B cell (primary cell): Measurements from ENCODE around the gene PTGES3. TPM values are rescaled to one million over a fixed set of nuclear protein-coding genes. Genes with fewer than 3 reads are reported as not detected.

ENCODE experiments used
- ATAC-seq: fragments of 200-7000 bp; cut with Tn5 transposase; one replicate; pipeline ENCODE4 v1.10.0; 2021; ENCODE audit warnings: low read depth, mild to moderate bottlenecking, moderate number of reproducible peaks, moderate library complexity
- CTCF ChIA-PET: fragments of 350-600 bp; sonication (Branson Sonifier 250); formaldehyde crosslinking; loops from one replicate; lab custom pipeline; 2021; ENCODE audit warnings: antibody characterized with exemption, inconsistent platforms; lab: Charles Lee
- POLR2A ChIA-PET: fragments of 350-600 bp; sonication (Branson Sonifier 250); formaldehyde crosslinking; loops from one replicate; lab custom pipeline; 2021; ENCODE audit warnings: antibody characterized with exemption; lab: Charles Lee
- DNase-seq: peaks from one replicate; pipeline ENCODE4 v3.0.0; 2013
- H2AFZ ChIP-seq: 2 replicates; pipeline ENCODE4 v1.6.1; 2012; ENCODE audit warnings: mild to moderate bottlenecking, low read depth, low read length; ENCODE audit not compliant: insufficient read depth, poor library complexity, severe bottlenecking
- H3K27ac ChIP-seq, 2 donors: 1 replicate in 1 of 2; 2 replicates in 1 of 2; pipeline ENCODE4 v1.5.1; 2012 to 2013; ENCODE audit warnings: low read length in 2 of 2, mild to moderate bottlenecking in 2 of 2, moderate library complexity in 1 of 2
- H3K27me3 ChIP-seq, 4 experiments: fragments of 200-600 bp in 1 of 4; sonication (generic) in 1 of 4; replicated peaks in 1 of 4; 1 replicate in 2 of 4; 2 replicates in 2 of 4; pipeline versions ENCODE4 v1.6.1 to v1.7.0; 2013 to 2016; ENCODE audit warnings: low read length in 3 of 4, mild to moderate bottlenecking in 2 of 4, mixed read lengths in 1 of 4, moderate library complexity in 1 of 4; ENCODE audit not compliant: insufficient read depth in 4 of 4, control insufficient read depth in 3 of 4; ENCODE audit errors: control extremely low read depth in 1 of 4
- H3K36me3 ChIP-seq, 2 experiments: replicated peaks in 1 of 2; 1 replicate in 1 of 2; 2 replicates in 1 of 2; pipeline versions ENCODE4 v1.6.1 to v1.7.1; 2013; ENCODE audit warnings: low read length in 1 of 2; ENCODE audit not compliant: insufficient read depth in 2 of 2, control insufficient read depth in 1 of 2; ENCODE audit errors: control extremely low read depth in 1 of 2, extremely low read depth in 1 of 2
- H3K4me1 ChIP-seq, 2 donors: fragments of 200-600 bp in 1 of 2; sonication (generic) in 1 of 2; 1 replicate in 1 of 2; 2 replicates in 1 of 2; pipeline versions ENCODE4 v1.5.1 to v1.6.1; 2013 to 2017; ENCODE audit warnings: low read length in 2 of 2; ENCODE audit not compliant: control insufficient read depth in 2 of 2, insufficient read depth in 2 of 2
- H3K4me2 ChIP-seq: replicated peaks from 2 replicates; pipeline ENCODE3; 2012; ENCODE audit warnings: mild to moderate bottlenecking, low read depth, low read length; ENCODE audit not compliant: poor library complexity, severe bottlenecking
- H3K4me3 ChIP-seq, 5 experiments: fragments of 200-600 bp in 1 of 5; sonication (generic) in 1 of 5; 1 replicate in 3 of 5; 2 replicates in 2 of 5; pipeline versions ENCODE4 v1.5.1 to v1.7.0; 2011 to 2016; ENCODE audit warnings: low read length in 4 of 5, mild to moderate bottlenecking in 4 of 5, low read depth in 2 of 5, control low read depth in 1 of 5, moderate library complexity in 1 of 5; ENCODE audit not compliant: insufficient read depth in 1 of 5; ENCODE audit errors: control extremely low read depth in 1 of 5, extremely low read depth in 1 of 5
- H3K79me2 ChIP-seq: fragments of 200-600 bp; sonication (generic); one replicate; pipeline ENCODE4 v1.6.0; 2016; ENCODE audit warnings: low read length; ENCODE audit not compliant: control insufficient read depth, insufficient read depth
- H3K9ac ChIP-seq: fragments of 200-600 bp; sonication (generic); 2 replicates; pipeline ENCODE4 v1.6.1; 2017; ENCODE audit warnings: mild to moderate bottlenecking, low read length, moderate library complexity
- H3K9me3 ChIP-seq, 3 donors: one replicate each; pipeline versions ENCODE4 v1.6.1 to v1.7.1; 2013; ENCODE audit warnings: low read length in 2 of 3; ENCODE audit not compliant: control insufficient read depth in 2 of 3, insufficient read depth in 1 of 3; ENCODE audit errors: control extremely low read depth in 1 of 3
- H4K20me1 ChIP-seq: 2 replicates; pipeline ENCODE4 v1.6.0; 2012; ENCODE audit warnings: mild to moderate bottlenecking, low read length; ENCODE audit not compliant: insufficient read depth, control insufficient read depth, poor library complexity, severe bottlenecking
- H3K27ac Mint-ChIP-seq: one replicate; pipeline ENCODE4 v1.8.0; 2021; ENCODE audit warnings: mixed read lengths
- H3K27me3 Mint-ChIP-seq: one replicate; pipeline ENCODE4 v1.8.0; 2021; ENCODE audit warnings: mixed read lengths
- H3K4me1 Mint-ChIP-seq: one replicate; pipeline ENCODE4 v1.8.0; 2021; ENCODE audit warnings: mixed read lengths
- H3K4me3 Mint-ChIP-seq: one replicate; pipeline ENCODE4 v1.8.0; 2021; ENCODE audit warnings: mixed read lengths
- H3K9me3 Mint-ChIP-seq: one replicate; pipeline ENCODE4 v1.8.0; 2022; ENCODE audit warnings: mixed read lengths; ENCODE audit not compliant: insufficient read depth
- CTCF ChIP-seq: fragments of 200-600 bp; IDR thresholded peaks from one replicate; pipeline ENCODE4 v1.8.0; 2022; ENCODE audit warnings: antibody characterized with exemption, mild to moderate bottlenecking
- EZH2 ChIP-seq: IDR thresholded peaks from 2 replicates; pipeline ENCODE4 v1.6.1; 2012; ENCODE audit warnings: borderline replicate concordance, low read depth, mild to moderate bottlenecking, moderate library complexity, low read length; ENCODE audit not compliant: insufficient read depth, poor library complexity, severe bottlenecking
- WGBS: methylation state at CpG from one replicate; pipeline ENCODE4 v1.1.5; 2013; ENCODE audit warnings: missing lambda C conversion rate; ENCODE audit not compliant: insufficient coverage; 5-methylcytosine and 5-hydroxymethylcytosine counted together
- intact Hi-C: fragments of 100-400 bp; cut with micrococcal nuclease; formaldehyde crosslinking; loops from one replicate; pipeline ENCODE4 v1.10.0; 2022
- polyA plus RNA-seq: library from polyadenylated mRNA; depleted of rRNA; stranded (reverse); fragments of >200 nt; gene quantifications from 2 replicates; pipeline ENCODE4 v1.2.3, GENCODE V29; 2012
- total RNA-seq, 2 donors: library from RNA; stranded (reverse); fragments of 120-200 nt in 1 of 2; gene quantifications; 1 replicate in 1 of 2; 2 replicates in 1 of 2; pipeline versions ENCODE4 v1.2.3 to v1.2.4, GENCODE V29; 2013 to 2022

PTGES3 gene
- total and polyA plus RNA-seq, 2 donors (not counting 1 experiment from before 2014, with no cell fraction given): 35.3 to 121 TPM

- intact Hi-C loops: no loop called here
- no peaks in the 10 kb centered on the region for H3K27me3 Mint-ChIP-seq
- Histone ChIP-seq H3K27me3 (no peaks in the 10 kb centered on the region), H3K4me2 (no peak overlapping the region), H3K4me3 (no peak overlapping the region), H4K20me1 (peaks cover 93% of the 10 kb centered on the region), H3K9ac (no peak overlapping the region), H3K9me3 (no peaks in the 10 kb centered on the region), H3K36me3 (peaks cover 1 to 24% of the 10 kb centered on the region in 2 experiments), H3K4me1 (peaks cover 16 to 25% of the 10 kb centered on the region in 2 donors), H2AFZ (no peak overlapping the region), H3K27ac (no peak overlapping the region), H3K79me2 (peaks cover 100% of the 10 kb centered on the region)
- no peaks in the 10 kb centered on the region for H3K9me3 Mint-ChIP-seq
- CTCF ChIA-PET: no interaction called here
- POLR2A ChIA-PET: interaction anchor here (0.7 kb wide), 1 partner anchor 179 kb away, joined by 15 read pairs; no protein-coding TSS in a partner anchor
- no peak overlapping the region for H3K4me3 Mint-ChIP-seq
- peaks cover 58% of the 10 kb centered on the region for H3K4me1 Mint-ChIP-seq
- 88% methylated on average over 8 of the region's 13 CpGs for WGBS
- TF ChIP-seq EZH2: no peak
- no peak for TF ChIP-seq CTCF
- H3K27ac Mint-ChIP-seq: no peak overlapping the region
- no peak for ATAC-seq
- no peak for DNase-seq
These were observed 8.1 kb downstream of the PTGES3 start for GRCh38 chr12:56679883-56680575.

- H3K4me3 ChIP-seq: no peak overlapping the region
- H2AFZ ChIP-seq: no peak overlapping the region
- H3K79me2 ChIP-seq: peaks cover 99% of the 10 kb centered on the region
- H3K4me2 ChIP-seq: no peak overlapping the region
- no peak overlapping the region for H3K4me3 Mint-ChIP-seq
- no peaks in the 10 kb centered on the region for H3K9me3 ChIP-seq
- H3K27ac Mint-ChIP-seq: peak overlapping the region; percentile 22
- no peak overlapping the region for H3K9ac ChIP-seq
- no peaks in the 10 kb centered on the region for H3K9me3 Mint-ChIP-seq
- peaks cover 50% of the 10 kb centered on the region for H3K4me1 Mint-ChIP-seq
- peak overlapping the region in 1 of 2 donors; percentile 30 for H3K27ac ChIP-seq
- intact Hi-C loops: no loop called here
- CTCF ChIA-PET: no interaction called here
- H4K20me1 ChIP-seq: peaks cover 92% of the 10 kb centered on the region
- TF ChIP-seq CTCF (no peak), EZH2 (no peak)
- peaks cover 5 to 14% of the 10 kb centered on the region in 2 donors for H3K4me1 ChIP-seq
- no peaks in the 10 kb centered on the region for H3K27me3 Mint-ChIP-seq
- no peak for ATAC-seq
- H3K27me3 ChIP-seq: no peaks in the 10 kb centered on the region
- 88% methylated on average over 2 of the region's 2 CpGs for WGBS
- no peak for DNase-seq
- POLR2A ChIA-PET: interaction anchor here (0.7 kb wide), 1 partner anchor 9 kb away, joined by 3 read pairs; the partner anchor contains the start of gene PTGES3
- H3K36me3 ChIP-seq: peaks cover 4 to 24% of the 10 kb centered on the region in 2 experiments
These were observed 9.2 kb downstream of the PTGES3 start for GRCh38 chr12:56678852-56679251.
